Measurements from ENCODE around the gene SART1.

- TF ChIP-seq CTCF (IDR thresholded peaks at IDR 0.05) (no peak), POLR2A (IDR thresholded peaks at IDR 0.05) (no peak)
Observed at GRCh38 chr11:65920372-65920802, 41.1 kb upstream of the SART1 start.
